Colonic mucosa (tissue), 4 donors: Measurements from ENCODE around the gene FST. TPM values are rescaled to one million over a fixed set of nuclear protein-coding genes. Genes with fewer than 3 reads are reported as not detected.

Experiments
- DNase-seq: peaks from one replicate; pipeline ENCODE4 v3.0.0-alpha.2; 2020
- H3K27ac ChIP-seq: fragments of 200-600 bp; one replicate; pipeline ENCODE4 v1.8.0; 2021
- H3K27me3 ChIP-seq: fragments of 200-600 bp; one replicate; pipeline ENCODE4 v1.8.0; 2021
- H3K36me3 ChIP-seq: fragments of 200-600 bp; one replicate; pipeline ENCODE4 v1.8.0; 2021
- H3K4me1 ChIP-seq: fragments of 200-600 bp; one replicate; pipeline ENCODE4 v1.8.0; 2021; ENCODE audit warnings: mild to moderate bottlenecking
- H3K4me3 ChIP-seq: fragments of 200-600 bp; one replicate; pipeline ENCODE4 v1.8.0; 2021
- H3K9ac ChIP-seq, 2 donors: one replicate each; pipeline ENCODE4 v1.7.0; 2013; ENCODE audit warnings: control low read depth in 2 of 2, low read depth in 2 of 2, low read length in 2 of 2
- H3K9me3 ChIP-seq: fragments of 200-600 bp; one replicate; pipeline ENCODE4 v1.8.0; 2021
- intact Hi-C: fragments of 100-400 bp; cut with DNase I; formaldehyde crosslinking; loops from one replicate; pipeline ENCODE4 v1.14.1; 2022
- total RNA-seq, 2 donors: library from RNA; stranded (reverse); fragmentation: NEBNext Ultra II Directional in 1 of 2; extraction: Animal tissue kit (Norgen Biotek cat#: 25700) in 1 of 2; gene quantifications; one replicate each; pipeline ENCODE4 v1.2.1, GENCODE V29; 2021
- TF ChIP-seq, protein P1 (sequence below): fragments of 200-600 bp; IDR thresholded peaks from one replicate; pipeline ENCODE4 v1.8.0; 2022; ENCODE audit warnings: antibody characterized with exemption, mild to moderate bottlenecking
- donor health status: healthy.
- donor health status: DM: no; HTN: no; CAD: no.
- donor health status: DM: no; HTN: no; CAD: no.

Gene FST, protein sequence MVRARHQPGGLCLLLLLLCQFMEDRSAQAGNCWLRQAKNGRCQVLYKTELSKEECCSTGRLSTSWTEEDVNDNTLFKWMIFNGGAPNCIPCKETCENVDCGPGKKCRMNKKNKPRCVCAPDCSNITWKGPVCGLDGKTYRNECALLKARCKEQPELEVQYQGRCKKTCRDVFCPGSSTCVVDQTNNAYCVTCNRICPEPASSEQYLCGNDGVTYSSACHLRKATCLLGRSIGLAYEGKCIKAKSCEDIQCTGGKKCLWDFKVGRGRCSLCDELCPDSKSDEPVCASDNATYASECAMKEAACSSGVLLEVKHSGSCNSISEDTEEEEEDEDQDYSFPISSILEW
- 1 to 10 TPM in 1 of 2 donors, under 1 TPM in 1; 0.91 to 3.2 TPM for total RNA-seq

DNA sequence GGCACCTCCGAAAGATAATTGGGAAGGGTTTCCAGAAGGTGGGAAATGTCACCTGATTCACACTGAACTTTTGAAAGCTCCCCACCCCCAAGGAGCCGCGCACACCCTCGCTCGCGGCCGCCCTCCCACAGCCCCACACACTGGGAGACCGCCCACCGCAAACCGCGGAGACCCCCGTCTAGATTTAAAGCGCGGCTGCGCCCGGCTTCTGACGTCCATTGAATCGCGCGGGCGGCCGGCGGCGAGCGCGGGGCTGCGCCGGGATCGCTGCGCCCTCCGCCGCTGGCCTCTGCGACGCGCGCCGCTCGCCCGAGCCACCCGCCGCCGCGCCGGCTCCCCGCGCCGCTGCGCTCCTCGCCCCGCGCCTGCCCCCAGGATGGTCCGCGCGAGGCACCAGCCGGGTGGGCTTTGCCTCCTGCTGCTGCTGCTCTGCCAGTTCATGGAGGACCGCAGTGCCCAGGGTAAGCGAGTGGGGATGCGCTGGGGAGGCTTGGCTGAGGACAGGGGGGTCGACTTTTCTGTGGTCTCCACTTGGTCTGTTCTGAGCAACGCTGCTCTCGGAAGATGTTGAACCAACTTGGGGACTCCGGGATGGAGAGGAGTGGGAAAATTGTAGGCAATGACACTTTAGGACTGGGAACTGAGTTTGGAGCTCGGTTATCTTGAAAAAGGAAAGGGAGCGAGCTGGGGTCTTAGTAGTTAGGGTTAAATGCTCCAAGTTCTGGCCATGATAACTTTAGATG, at the start of gene FST:
TSS of gene FST (plus strand) at position 214 of the 743 bp plus-strand sequence. CDS start at position 377, 163 bp downstream.
- H3K27me3 ChIP-seq, result peaks cover 26% of the 10 kb centered on the region
- DNase-seq, result peak; percentile 17
- intact Hi-C loops, result no loop called here
- TF ChIP-seq, protein P1, sequence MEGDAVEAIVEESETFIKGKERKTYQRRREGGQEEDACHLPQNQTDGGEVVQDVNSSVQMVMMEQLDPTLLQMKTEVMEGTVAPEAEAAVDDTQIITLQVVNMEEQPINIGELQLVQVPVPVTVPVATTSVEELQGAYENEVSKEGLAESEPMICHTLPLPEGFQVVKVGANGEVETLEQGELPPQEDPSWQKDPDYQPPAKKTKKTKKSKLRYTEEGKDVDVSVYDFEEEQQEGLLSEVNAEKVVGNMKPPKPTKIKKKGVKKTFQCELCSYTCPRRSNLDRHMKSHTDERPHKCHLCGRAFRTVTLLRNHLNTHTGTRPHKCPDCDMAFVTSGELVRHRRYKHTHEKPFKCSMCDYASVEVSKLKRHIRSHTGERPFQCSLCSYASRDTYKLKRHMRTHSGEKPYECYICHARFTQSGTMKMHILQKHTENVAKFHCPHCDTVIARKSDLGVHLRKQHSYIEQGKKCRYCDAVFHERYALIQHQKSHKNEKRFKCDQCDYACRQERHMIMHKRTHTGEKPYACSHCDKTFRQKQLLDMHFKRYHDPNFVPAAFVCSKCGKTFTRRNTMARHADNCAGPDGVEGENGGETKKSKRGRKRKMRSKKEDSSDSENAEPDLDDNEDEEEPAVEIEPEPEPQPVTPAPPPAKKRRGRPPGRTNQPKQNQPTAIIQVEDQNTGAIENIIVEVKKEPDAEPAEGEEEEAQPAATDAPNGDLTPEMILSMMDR, result no peak
- H3K27ac ChIP-seq, result peak within 1 kb of the TSS; percentile 48
- peak within 1 kb of the TSS; percentile 62 for H3K4me3 ChIP-seq
- no peaks in the 10 kb centered on the region for H3K9me3 ChIP-seq
- no peaks in the 10 kb centered on the region for H3K4me1 ChIP-seq
- H3K9ac ChIP-seq, result peak within 1 kb of the TSS; percentile 38 to 59
- no peaks in the 10 kb centered on the region for H3K36me3 ChIP-seq

DNA sequence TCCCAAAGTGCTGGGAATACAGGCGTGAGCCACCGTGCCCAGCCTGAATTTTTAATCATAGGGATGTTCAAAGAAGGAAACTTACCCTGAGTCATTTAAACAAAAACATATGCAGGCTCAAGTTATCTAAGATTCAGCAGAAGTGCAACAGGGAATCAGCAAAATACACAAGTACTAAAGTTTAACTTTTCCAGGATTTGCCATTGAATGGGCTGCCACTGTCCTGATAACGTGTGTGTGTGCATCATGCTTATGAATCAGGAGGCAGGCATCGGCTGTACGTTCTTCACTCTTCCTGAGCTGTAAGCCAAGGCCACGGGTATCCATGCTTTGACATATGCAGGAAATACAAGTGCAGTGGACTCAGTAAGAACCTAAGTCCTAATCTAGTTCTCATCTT, 48.8 kb upstream of the FST start:
- TF ChIP-seq, protein P1, result no peak
- H3K9ac ChIP-seq, result no peak overlapping the region
- H3K4me1 ChIP-seq, result no peaks in the 10 kb centered on the region
- H3K27ac ChIP-seq, result no peak overlapping the region
- H3K4me3 ChIP-seq, result no peak overlapping the region
- no peak for DNase-seq
- H3K9me3 ChIP-seq, result no peaks in the 10 kb centered on the region
- H3K36me3 ChIP-seq, result no peaks in the 10 kb centered on the region
- H3K27me3 ChIP-seq, result no peaks in the 10 kb centered on the region
- intact Hi-C loops, result no loop called here

DNA sequence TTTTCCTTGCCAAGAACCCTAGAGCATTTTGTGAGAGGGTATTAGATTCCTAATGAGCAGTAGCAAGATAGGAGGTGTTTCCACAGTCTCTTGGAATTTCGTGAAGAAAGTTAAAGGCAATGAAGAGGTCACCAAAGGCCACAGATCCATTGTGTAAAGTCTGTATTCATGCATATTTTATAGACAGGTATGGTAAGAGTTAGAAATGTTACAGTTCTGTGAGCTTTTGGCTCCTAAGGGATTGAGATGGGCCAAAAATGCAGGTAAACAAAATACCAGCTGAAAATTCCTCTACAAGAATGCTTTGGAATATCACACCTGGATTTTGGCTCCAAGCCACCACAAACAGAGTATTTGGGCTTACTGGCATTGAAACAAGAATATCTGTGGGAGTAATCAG, 47.4 kb upstream of the FST start:
- TF ChIP-seq, protein P1, result no peak
- Histone ChIP-seq H3K4me1 (no peaks in the 10 kb centered on the region), H3K36me3 (no peaks in the 10 kb centered on the region), H3K9ac (no peak overlapping the region), H3K9me3 (no peaks in the 10 kb centered on the region), H3K27me3 (no peaks in the 10 kb centered on the region), H3K27ac (no peak overlapping the region), H3K4me3 (no peak overlapping the region)
- intact Hi-C loops, result no loop called here
- DNase-seq, result no peak

DNA sequence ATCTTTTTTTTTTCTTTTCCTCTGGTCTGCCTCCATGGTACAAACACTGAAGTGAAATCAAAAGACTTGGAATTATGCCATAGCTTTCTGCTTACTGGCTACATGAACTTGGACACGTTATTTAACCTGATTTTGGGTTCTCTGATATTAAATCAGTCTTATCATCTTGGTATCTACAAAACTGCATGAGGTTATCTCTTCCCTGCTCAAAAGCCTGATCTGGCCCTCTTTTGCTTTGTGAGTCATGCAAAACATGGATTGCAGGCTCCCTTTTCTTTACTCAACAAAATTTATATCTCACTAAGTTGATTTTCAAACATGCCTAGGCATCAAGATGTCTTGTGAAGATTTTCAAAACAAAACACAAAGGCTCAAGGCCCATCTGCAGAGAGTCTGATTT, 45.9 kb upstream of the FST start:
- H3K9ac ChIP-seq, result no peak overlapping the region
- TF ChIP-seq, protein P1, result no peak
- intact Hi-C loops, result no loop called here
- H3K4me1 ChIP-seq, result no peaks in the 10 kb centered on the region
- H3K9me3 ChIP-seq, result no peaks in the 10 kb centered on the region
- H3K27ac ChIP-seq, result no peak overlapping the region
- DNase-seq, result no peak
- H3K4me3 ChIP-seq, result no peak overlapping the region
- H3K36me3 ChIP-seq, result no peaks in the 10 kb centered on the region
- no peaks in the 10 kb centered on the region for H3K27me3 ChIP-seq

DNA sequence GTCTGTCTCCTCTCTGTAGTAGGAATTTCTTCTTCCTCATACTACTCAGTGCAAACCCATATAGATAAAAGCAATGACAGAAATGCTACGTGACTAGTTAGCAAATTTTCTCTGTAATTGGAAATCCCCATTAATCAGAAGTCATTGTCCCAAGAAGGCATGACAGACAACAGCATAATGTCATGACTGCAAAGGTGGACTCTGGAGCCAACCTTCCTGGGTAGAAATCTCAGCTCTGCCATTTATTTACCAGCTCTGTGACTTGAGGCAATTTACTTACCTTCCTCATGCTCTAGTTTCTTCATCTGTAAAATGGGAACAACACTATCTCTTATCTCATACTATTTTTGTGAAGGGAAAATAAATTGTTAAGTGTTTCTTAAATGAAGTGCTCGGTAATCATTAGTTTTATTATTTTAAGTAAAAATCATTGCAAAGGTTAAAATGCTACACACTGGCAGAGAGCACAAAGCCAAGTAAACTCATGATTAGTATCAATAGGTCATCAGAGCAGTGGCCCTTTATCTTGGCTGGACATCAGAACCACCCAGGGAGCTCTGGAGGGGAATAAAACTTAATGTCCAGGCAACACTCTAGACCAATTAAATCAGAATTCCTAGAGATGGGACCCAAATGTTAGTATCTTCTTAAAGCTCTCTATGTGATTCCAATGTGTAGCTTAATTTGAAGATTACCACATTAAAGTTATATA, 43.8 kb upstream of the FST start:
- DNase-seq, result no peak
- Histone ChIP-seq H3K9ac (no peak overlapping the region), H3K4me1 (no peaks in the 10 kb centered on the region), H3K36me3 (no peaks in the 10 kb centered on the region), H3K9me3 (no peaks in the 10 kb centered on the region), H3K27ac (no peak overlapping the region), H3K27me3 (no peaks in the 10 kb centered on the region), H3K4me3 (no peak overlapping the region)
- TF ChIP-seq, protein P1, result no peak
- intact Hi-C loops, result no loop called here
